ENCODE results near the gene PRKG1.

- no peak for TF ChIP-seq POLR2A (IDR thresholded peaks at IDR 0.05)
- TF ChIP-seq CTCF (IDR thresholded peaks at IDR 0.05) = no peak
These were observed 490.7 kb downstream of the PRKG1 start for GRCh38 chr10:51564896-51565510.

Measured in Peyer's patch (tissue), 4 donors.